Right atrium auricular region (tissue), 2 donors: ENCODE measurements around the gene HDHD2. TPM values are rescaled to one million over a fixed set of nuclear protein-coding genes. Genes with fewer than 3 reads are reported as not detected.

ENCODE experiments used
- DNase-seq: peaks from one replicate; pipeline ENCODE4 v3.0.0-alpha.2; 2019; ENCODE audit warnings: low spot score
- H3K27ac ChIP-seq, 2 donors: fragments of 200-600 bp; sonication (generic); 1 replicate in 1 of 2; 2 replicates in 1 of 2; pipeline ENCODE4 v1.5.1; 2016 to 2019
- H3K27me3 ChIP-seq, 2 donors: fragments of 200-600 bp; sonication (generic); one replicate each; pipeline versions ENCODE4 v1.5.1 to v1.6.0; 2017 to 2019
- H3K36me3 ChIP-seq: fragments of 200-600 bp; sonication (generic); one replicate; pipeline ENCODE4 v1.5.1; 2016
- H3K4me1 ChIP-seq, 2 donors: fragments of 200-600 bp; sonication (generic); one replicate each; pipeline versions ENCODE4 v1.5.1 to v1.6.0; 2017 to 2019
- H3K4me3 ChIP-seq, 2 donors: fragments of 200-600 bp; sonication (generic); 1 replicate in 1 of 2; 2 replicates in 1 of 2; pipeline ENCODE4 v1.5.1; 2017 to 2019; ENCODE audit warnings: mild to moderate bottlenecking in 1 of 2, moderate library complexity in 1 of 2
- H3K9me3 ChIP-seq, 2 donors: fragments of 200-600 bp; sonication (generic); one replicate each; pipeline ENCODE4 v1.5.1; 2019
- total RNA-seq, 2 donors: library from RNA; depleted of rRNA; stranded (reverse); fragments of >200 nt; gene quantifications; one replicate each; pipeline ENCODE4 v1.1.0, GENCODE V29; 2016
- TF ChIP-seq, protein P1 (sequence below), 2 donors: fragments of 200-600 bp; sonication (generic); IDR thresholded peaks; one replicate each; pipeline ENCODE4 v1.5.1; 2019; ENCODE audit warnings: antibody characterized with exemption in 2 of 2

HDHD2 gene
- total RNA-seq, 2 donors from 2014 or later, result 15.7 to 36.0 TPM

DNA sequence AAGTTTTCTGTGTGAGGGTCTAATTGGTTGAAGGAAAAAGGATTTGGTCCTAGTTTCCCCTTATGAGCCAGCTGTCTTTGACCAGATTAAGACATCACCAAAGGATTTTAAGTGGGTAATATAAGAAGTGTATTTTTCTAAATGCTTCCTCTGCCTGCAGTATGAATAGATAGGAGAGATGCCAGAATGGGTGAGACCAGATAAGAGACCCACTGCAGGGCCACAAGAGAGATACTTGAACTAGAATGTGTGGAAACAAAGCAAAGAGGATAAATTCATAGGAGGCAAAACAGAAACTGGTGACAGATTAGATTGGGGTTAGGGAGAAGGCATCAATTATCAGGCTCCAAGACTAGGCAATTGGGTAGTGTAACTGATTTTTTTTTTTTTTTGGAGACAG, 1.1 kb upstream of the HDHD2 start:
- TF ChIP-seq, protein P1, sequence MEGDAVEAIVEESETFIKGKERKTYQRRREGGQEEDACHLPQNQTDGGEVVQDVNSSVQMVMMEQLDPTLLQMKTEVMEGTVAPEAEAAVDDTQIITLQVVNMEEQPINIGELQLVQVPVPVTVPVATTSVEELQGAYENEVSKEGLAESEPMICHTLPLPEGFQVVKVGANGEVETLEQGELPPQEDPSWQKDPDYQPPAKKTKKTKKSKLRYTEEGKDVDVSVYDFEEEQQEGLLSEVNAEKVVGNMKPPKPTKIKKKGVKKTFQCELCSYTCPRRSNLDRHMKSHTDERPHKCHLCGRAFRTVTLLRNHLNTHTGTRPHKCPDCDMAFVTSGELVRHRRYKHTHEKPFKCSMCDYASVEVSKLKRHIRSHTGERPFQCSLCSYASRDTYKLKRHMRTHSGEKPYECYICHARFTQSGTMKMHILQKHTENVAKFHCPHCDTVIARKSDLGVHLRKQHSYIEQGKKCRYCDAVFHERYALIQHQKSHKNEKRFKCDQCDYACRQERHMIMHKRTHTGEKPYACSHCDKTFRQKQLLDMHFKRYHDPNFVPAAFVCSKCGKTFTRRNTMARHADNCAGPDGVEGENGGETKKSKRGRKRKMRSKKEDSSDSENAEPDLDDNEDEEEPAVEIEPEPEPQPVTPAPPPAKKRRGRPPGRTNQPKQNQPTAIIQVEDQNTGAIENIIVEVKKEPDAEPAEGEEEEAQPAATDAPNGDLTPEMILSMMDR (IDR thresholded peaks at IDR 0.05), result no peak
- no peaks in the 10 kb centered on the region for H3K9me3 ChIP-seq
- H3K4me1 ChIP-seq, result peaks cover 0 to 22% of the 10 kb centered on the region in 2 donors
- no peaks in the 10 kb centered on the region for H3K27me3 ChIP-seq
- H3K36me3 ChIP-seq, result no peaks in the 10 kb centered on the region
- H3K4me3 ChIP-seq, result no peak overlapping the region
- H3K27ac ChIP-seq, result peak overlapping the region; percentile 92 to 96
- DNase-seq, result no peak

DNA sequence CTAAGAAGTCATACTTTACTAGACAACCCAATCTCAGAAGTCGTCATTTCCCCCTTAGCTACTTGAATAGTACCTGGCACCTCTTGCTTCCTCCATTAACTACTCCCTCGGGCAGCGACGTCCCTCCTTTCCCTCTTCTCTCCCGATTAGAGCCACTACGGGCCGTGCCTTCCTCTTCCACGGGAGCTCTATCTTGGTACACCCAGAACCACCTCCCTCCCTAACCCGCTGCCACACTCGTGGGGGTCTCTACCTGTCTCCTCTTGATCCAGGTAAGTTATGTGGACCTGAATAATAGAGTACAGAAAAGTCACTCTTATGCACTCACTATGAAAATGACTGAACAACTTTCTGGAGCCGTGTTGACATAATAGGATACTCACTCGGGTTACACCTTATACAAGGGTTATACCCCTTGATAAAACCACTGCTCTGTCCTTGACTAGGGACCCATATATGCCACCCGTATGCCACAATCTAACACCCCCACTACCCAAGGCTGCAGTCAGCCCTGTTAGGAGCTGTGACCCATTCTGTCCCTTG, 595 bp upstream of the HDHD2 start:
- peak overlapping the region; percentile 92 to 96 for H3K27ac ChIP-seq
- H3K4me1 ChIP-seq, result peaks cover 0 to 22% of the 10 kb centered on the region in 2 donors
- no peak for DNase-seq
- H3K27me3 ChIP-seq, result no peaks in the 10 kb centered on the region
- TF ChIP-seq, protein P1 (IDR thresholded peaks at IDR 0.05), result no peak
- no peaks in the 10 kb centered on the region for H3K9me3 ChIP-seq
- no peaks in the 10 kb centered on the region for H3K36me3 ChIP-seq
- H3K4me3 ChIP-seq, result peak overlapping the region; percentile 77 to 80

DNA sequence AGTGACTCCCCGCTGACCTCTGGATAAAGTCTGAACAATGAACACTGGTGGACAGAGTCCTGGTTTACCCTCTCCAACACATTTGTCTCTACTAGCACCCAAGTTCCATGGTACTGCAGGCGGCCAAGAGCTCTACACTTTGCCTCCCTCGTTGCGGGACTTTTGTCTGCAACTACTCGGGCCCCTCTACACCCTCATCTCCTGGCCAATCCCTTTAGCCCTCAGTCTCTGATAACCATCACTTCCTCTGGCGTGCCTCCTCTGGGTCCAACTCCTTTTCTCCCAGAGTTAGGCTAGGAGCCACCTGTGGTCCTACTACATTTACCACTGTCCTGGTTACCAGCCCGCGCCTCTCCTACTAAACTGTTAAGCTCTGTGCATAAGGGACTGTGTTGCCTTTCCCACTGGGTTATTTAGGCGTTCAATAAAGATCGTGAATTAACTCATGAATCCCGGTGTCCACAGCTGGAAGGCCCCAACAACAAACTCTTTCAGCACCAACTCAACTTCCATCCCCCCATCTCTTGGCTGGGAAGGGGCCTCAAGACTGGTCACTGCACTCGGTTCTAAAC, 757 bp downstream of the HDHD2 start:
- Histone ChIP-seq H3K4me3 (peak overlapping the region; percentile 77 to 80), H3K27me3 (no peaks in the 10 kb centered on the region), H3K36me3 (no peaks in the 10 kb centered on the region), H3K9me3 (no peaks in the 10 kb centered on the region), H3K4me1 (peaks cover 0 to 22% of the 10 kb centered on the region in 2 donors), H3K27ac (peak overlapping the region; percentile 92 to 96)
- DNase-seq, result no peak
- TF ChIP-seq, protein P1 (IDR thresholded peaks at IDR 0.05), result no peak

DNA sequence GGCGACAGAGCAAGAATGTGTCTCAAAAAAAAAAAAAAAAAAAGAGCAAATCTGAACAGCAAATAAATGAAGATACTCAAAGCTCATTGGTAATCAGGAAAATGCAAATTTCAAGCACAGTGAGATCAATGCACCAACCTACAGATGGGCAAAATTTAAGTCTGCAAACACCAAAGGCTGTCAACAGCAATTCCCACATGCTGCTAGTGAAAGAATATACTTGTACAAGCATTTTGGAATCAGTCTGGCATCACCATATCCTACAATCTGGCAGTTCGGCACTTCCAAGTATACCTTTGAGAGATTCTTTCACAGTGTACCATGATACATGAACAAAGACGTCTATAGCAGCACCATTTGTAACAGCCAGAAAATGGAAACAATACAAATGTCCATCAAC, 4.1 kb downstream of the HDHD2 start:
- H3K4me1 ChIP-seq, result peaks cover 0 to 26% of the 10 kb centered on the region in 2 donors
- no peak for DNase-seq
- TF ChIP-seq, protein P1 (IDR thresholded peaks at IDR 0.05), result no peak
- no peaks in the 10 kb centered on the region for H3K36me3 ChIP-seq
- no peak overlapping the region for H3K27ac ChIP-seq
- no peak overlapping the region for H3K4me3 ChIP-seq
- H3K9me3 ChIP-seq, result no peaks in the 10 kb centered on the region
- H3K27me3 ChIP-seq, result no peaks in the 10 kb centered on the region

DNA sequence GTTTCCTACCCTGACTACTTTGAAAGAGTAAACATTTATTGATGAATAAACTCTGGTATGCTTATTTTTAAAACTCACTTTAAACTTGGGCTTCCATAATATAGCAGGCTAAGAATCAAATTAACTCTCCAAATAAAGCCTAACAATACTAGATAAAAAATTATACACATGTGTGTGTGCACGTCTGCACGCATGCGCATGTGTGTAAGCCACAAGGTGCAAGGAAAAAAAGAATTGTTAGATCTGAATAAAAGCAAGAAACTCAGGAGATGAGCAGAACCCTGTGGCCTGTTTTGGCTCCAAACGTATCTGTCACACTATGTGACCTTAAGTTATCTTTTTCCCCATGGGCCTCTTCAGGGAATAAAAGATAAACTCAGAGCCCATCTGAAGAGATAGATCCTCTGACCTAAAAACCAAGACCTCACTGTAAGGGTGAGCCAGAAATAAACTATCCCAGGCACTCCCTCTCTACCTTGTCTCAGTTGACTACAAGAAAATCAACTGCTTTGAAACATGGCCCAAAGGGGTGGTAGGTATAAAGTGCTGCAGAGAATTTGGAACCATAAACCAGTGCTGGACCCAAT, 6.3 kb downstream of the HDHD2 start:
- no peak overlapping the region for H3K4me3 ChIP-seq
- no peak for DNase-seq
- H3K4me1 ChIP-seq, result peaks cover 0 to 14% of the 10 kb centered on the region in 2 donors
- peak overlapping the region in 1 of 2 donors; percentile 19 for H3K27ac ChIP-seq
- H3K36me3 ChIP-seq, result no peaks in the 10 kb centered on the region
- TF ChIP-seq, protein P1 (IDR thresholded peaks at IDR 0.05), result no peak
- H3K9me3 ChIP-seq, result no peaks in the 10 kb centered on the region
- no peaks in the 10 kb centered on the region for H3K27me3 ChIP-seq
